ENCODE measurements around the gene CCSER1. TPM values are rescaled to one million over a fixed set of nuclear protein-coding genes. Genes with fewer than 3 reads are reported as not detected.

Gene CCSER1
- total RNA-seq, 2 experiments from 2014 or later, result not detected

DNA sequence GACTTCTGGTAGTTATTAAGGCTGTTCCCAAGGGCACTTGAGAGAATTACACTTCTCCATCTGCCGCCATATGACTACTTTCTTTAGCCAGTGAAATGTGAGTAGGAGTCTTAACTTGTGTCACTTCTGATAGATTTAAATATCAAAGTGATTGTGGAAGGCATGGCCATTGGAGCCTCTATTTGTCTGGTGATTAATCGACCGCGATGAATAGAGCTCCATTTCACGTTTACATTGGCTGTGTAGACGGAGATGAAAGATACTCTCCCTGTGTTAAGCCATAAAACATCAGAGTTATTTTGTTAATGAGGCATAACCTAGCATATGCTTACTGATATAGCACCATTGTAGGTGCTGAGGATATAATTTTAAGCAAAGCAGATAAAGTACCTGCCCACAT lies 852.4 kb downstream of the CCSER1 start:
- ChIA-PET CTCF (no interaction called here), POLR2A (no interaction called here)
- H3K36me3 Mint-ChIP-seq (ENCODE audit: low read depth), result no peaks in the 10 kb centered on the region
- no peak overlapping the region for H3K4me3 Mint-ChIP-seq
- no peak for DNase-seq
- peaks cover 3% of the 10 kb centered on the region for H3K9me3 Mint-ChIP-seq (ENCODE audit: insufficient read depth)
- no peaks in the 10 kb centered on the region for H3K27me3 Mint-ChIP-seq (ENCODE audit: low read depth)
- H3K4me1 Mint-ChIP-seq (ENCODE audit: low read depth), result no peaks in the 10 kb centered on the region
- no peak overlapping the region for H3K27ac Mint-ChIP-seq
- ATAC-seq, result no peak

DNA sequence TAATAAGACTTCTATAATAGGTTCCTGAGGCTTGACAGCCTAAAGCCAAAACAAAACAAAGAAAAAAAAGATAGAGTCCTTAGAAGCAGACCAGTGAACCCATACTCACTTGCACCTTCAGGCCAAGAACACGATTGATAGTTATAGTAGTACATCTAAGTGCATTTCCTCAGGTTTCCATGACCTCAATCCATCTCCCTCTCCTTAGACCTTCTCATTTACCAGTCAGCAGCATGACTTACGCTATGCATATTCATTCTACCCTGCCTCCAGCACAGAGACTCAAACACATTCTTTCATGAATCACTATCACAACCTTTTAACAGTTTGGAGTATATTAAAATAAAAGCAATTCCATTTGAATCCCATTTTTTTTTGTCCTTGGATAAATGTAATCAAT lies 855.6 kb downstream of the CCSER1 start:
- CTCF ChIA-PET, result no interaction called here
- Mint-ChIP-seq H3K4me1 (ENCODE audit: low read depth) (no peaks in the 10 kb centered on the region), H3K27ac (no peak overlapping the region), H3K9me3 (ENCODE audit: insufficient read depth) (peaks cover 3% of the 10 kb centered on the region), H3K27me3 (ENCODE audit: low read depth) (no peaks in the 10 kb centered on the region), H3K36me3 (ENCODE audit: low read depth) (no peaks in the 10 kb centered on the region), H3K4me3 (no peak overlapping the region)
- POLR2A ChIA-PET, result no interaction called here
- ATAC-seq (no peak), DNase-seq (no peak)

DNA sequence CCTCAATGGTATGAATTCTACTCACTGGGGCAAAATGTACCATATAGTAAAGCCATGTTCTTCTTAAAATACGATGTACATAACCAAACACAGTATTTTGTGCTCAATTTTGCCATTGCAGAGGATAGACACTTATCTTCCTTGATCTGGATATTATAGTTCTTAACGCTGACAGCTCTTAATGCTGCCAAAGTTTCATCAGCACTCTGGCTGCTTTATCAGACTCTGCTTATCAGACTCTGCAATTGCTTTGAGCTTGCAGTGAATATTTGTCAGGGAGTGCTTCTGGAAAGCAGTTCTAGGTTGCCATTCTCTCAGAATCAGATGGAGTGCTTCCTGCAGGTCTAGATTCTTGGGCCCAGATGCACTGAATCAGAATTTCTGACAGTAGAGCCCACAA lies 863.1 kb downstream of the CCSER1 start:
- H3K27ac Mint-ChIP-seq, result no peak overlapping the region
- peaks cover 5% of the 10 kb centered on the region for H3K9me3 Mint-ChIP-seq (ENCODE audit: insufficient read depth)
- ChIA-PET CTCF (no interaction called here), POLR2A (no interaction called here)
- H3K4me3 Mint-ChIP-seq, result no peak overlapping the region
- H3K36me3 Mint-ChIP-seq (ENCODE audit: low read depth), result no peaks in the 10 kb centered on the region
- DNase-seq (no peak), ATAC-seq (no peak)
- H3K27me3 Mint-ChIP-seq (ENCODE audit: low read depth), result no peaks in the 10 kb centered on the region
- H3K4me1 Mint-ChIP-seq (ENCODE audit: low read depth), result no peaks in the 10 kb centered on the region

DNA sequence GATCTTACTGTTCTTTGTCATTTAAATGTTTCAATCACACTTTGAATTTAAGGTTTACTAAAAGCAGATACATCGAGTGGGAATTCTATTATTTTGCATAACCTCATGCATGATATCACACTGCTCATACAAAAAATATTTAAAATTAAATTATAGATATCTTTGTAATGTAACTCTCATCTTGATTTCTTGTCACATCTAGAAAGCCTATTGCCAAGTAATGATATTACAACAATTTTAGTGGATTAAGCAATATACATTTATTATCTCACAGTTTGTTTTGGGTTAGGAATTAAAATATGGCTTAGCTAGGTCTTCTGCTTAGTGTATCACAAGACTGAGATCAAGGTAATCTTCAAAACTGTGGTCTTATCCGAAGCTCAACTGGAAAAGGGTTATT lies 865.0 kb downstream of the CCSER1 start:
- ChIA-PET POLR2A (no interaction called here), CTCF (no interaction called here)
- Mint-ChIP-seq H3K27ac (no peak overlapping the region), H3K27me3 (ENCODE audit: low read depth) (no peaks in the 10 kb centered on the region), H3K4me3 (no peak overlapping the region), H3K4me1 (ENCODE audit: low read depth) (no peaks in the 10 kb centered on the region), H3K9me3 (ENCODE audit: insufficient read depth) (peaks cover 5% of the 10 kb centered on the region), H3K36me3 (ENCODE audit: low read depth) (no peaks in the 10 kb centered on the region)
- ATAC-seq (no peak), DNase-seq (no peak)

DNA sequence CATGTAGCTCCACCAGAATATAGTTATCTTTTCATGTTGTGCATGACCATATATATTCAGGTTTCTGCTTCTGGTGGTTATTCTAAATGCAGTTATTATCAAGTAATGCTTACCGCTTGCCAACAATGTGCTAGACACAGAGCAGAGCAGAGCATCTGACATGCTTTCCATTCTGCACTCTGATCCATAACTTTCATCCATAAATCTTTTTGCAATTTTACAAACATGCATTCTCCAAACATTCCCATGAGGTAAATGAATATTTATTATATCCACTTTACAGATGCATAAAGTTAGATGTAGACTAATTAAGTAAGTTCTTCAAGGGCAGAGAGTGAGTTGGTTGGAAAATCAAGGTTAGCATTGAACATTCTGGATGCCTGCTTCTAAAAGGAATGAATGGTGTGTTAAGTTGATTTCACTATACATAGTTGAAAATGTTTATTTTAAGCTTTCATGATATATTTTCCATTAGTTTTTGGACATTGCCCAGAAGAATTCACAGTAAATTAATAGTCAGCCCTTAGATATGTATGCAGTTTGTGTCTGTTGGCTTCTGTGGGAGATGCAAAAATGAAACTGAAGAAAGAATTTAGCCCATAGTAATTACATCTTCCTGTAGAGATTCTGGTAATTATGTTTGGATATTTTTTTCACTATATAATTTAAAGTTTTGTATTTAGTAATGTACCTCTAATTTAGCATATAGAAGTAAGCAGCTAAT lies 867.8 kb downstream of the CCSER1 start:
- Mint-ChIP-seq H3K4me3 (no peak overlapping the region), H3K27ac (no peak overlapping the region), H3K36me3 (ENCODE audit: low read depth) (no peaks in the 10 kb centered on the region), H3K27me3 (ENCODE audit: low read depth) (no peaks in the 10 kb centered on the region), H3K4me1 (ENCODE audit: low read depth) (no peaks in the 10 kb centered on the region), H3K9me3 (ENCODE audit: insufficient read depth) (no peaks in the 10 kb centered on the region)
- ATAC-seq, result no peak
- CTCF ChIA-PET, result no interaction called here
- POLR2A ChIA-PET, result no interaction called here
- no peak for DNase-seq

DNA sequence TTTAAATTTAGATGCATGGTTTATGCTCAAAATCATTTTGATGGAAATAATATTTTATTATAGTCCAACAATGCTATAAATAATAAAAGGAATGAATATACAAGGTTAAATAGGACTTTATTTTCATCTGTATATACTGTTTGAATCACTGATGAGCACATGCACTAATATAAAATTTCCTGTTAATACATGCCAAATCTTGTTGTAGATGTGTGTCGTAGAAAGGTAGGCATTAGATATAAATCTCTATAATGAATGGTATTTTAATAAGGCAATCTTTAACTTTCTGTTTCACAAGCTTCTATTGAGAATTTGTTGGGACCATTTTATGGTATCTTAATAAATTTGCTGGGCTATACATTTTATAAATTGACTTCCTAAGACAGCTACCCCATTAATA lies 868.8 kb downstream of the CCSER1 start:
- ChIA-PET POLR2A (no interaction called here), CTCF (no interaction called here)
- H3K27ac Mint-ChIP-seq, result no peak overlapping the region
- no peak for ATAC-seq
- no peaks in the 10 kb centered on the region for H3K36me3 Mint-ChIP-seq (ENCODE audit: low read depth)
- H3K4me3 Mint-ChIP-seq, result no peak overlapping the region
- no peak for DNase-seq
- no peaks in the 10 kb centered on the region for H3K27me3 Mint-ChIP-seq (ENCODE audit: low read depth)
- no peaks in the 10 kb centered on the region for H3K9me3 Mint-ChIP-seq (ENCODE audit: insufficient read depth)
- H3K4me1 Mint-ChIP-seq (ENCODE audit: low read depth), result no peaks in the 10 kb centered on the region

DNA sequence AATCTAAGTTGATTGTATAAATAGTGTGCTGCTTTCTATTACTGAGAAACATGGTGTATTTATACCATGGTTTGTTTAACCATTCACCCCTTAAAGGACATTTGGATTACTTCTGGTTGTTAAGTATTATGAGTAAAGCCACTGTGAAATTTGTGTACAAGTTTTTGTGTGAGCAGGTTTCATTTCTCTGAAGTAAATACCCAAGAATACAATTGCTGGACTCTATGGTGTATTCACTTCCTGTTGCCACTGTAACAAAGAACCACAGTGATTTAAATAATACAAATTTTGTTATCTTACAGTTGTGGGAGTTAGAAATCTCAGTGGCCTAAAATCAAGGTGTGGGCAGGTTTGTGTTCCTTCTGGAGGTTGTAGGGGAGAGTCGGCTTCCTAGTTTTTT lies 869.6 kb downstream of the CCSER1 start:
- no peak overlapping the region for H3K27ac Mint-ChIP-seq
- H3K4me3 Mint-ChIP-seq, result no peak overlapping the region
- H3K4me1 Mint-ChIP-seq (ENCODE audit: low read depth), result no peaks in the 10 kb centered on the region
- CTCF ChIA-PET, result no interaction called here
- no peak for ATAC-seq
- peaks cover 4% of the 10 kb centered on the region for H3K9me3 Mint-ChIP-seq (ENCODE audit: insufficient read depth)
- no peak for DNase-seq
- POLR2A ChIA-PET, result no interaction called here
- H3K27me3 Mint-ChIP-seq (ENCODE audit: low read depth), result no peaks in the 10 kb centered on the region
- no peaks in the 10 kb centered on the region for H3K36me3 Mint-ChIP-seq (ENCODE audit: low read depth)

DNA sequence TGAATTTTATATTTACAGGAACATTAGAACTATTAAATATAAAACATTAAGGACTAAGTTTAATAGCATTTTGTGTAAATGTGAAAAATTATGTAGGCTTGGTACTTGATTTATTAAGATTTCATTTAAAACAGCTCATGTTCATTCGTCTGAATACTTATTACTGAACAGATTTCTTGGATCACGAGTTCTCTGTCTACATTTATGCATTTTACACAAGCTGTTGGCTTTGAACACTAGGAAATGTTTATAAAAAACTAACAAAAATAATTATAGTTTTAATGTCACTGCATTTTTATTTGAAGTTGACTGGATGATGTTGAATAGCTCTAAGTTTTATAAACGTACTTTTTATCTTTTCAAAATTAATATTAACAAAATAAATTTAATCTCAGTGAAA lies 888.7 kb downstream of the CCSER1 start:
- no peaks in the 10 kb centered on the region for H3K9me3 Mint-ChIP-seq (ENCODE audit: insufficient read depth)
- POLR2A ChIA-PET, result no interaction called here
- no peak for ATAC-seq

DNA sequence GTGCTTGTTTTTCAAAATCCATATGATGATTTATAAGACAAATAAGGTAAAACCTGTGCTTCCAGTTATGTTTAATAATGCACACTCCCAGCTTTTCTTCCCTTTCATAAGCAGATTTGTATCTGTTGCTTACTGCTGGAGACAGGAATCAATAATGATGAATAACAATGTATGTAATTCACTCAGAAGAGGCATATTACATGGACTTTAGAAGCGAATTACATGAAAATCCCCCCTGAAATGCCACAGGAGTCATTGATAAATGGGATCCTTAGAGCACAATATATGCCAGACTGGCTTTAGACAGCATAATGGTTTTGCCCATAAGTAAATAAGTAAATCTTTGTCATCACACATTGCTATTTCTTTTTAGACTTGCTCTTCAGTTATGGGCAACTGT lies 892.3 kb downstream of the CCSER1 start:
- no peak overlapping the region for H3K4me3 Mint-ChIP-seq
- H3K4me1 Mint-ChIP-seq (ENCODE audit: low read depth), result no peaks in the 10 kb centered on the region
- no peak overlapping the region for H3K27ac Mint-ChIP-seq
- no peaks in the 10 kb centered on the region for H3K9me3 Mint-ChIP-seq (ENCODE audit: insufficient read depth)
- no peaks in the 10 kb centered on the region for H3K27me3 Mint-ChIP-seq (ENCODE audit: low read depth)
- ATAC-seq, result no peak
- CTCF ChIA-PET, result no interaction called here
- DNase-seq, result no peak
- POLR2A ChIA-PET, result no interaction called here
- H3K36me3 Mint-ChIP-seq (ENCODE audit: low read depth), result no peaks in the 10 kb centered on the region

More for the DNA sequence above, 888.7 kb downstream of the CCSER1 start:
- Mint-ChIP-seq H3K27me3 (ENCODE audit: low read depth) (no peaks in the 10 kb centered on the region), H3K27ac (no peak overlapping the region), H3K36me3 (ENCODE audit: low read depth) (no peaks in the 10 kb centered on the region), H3K4me3 (no peak overlapping the region), H3K4me1 (ENCODE audit: low read depth) (no peaks in the 10 kb centered on the region)
- no peak for DNase-seq
- CTCF ChIA-PET, result no interaction called here

DNA sequence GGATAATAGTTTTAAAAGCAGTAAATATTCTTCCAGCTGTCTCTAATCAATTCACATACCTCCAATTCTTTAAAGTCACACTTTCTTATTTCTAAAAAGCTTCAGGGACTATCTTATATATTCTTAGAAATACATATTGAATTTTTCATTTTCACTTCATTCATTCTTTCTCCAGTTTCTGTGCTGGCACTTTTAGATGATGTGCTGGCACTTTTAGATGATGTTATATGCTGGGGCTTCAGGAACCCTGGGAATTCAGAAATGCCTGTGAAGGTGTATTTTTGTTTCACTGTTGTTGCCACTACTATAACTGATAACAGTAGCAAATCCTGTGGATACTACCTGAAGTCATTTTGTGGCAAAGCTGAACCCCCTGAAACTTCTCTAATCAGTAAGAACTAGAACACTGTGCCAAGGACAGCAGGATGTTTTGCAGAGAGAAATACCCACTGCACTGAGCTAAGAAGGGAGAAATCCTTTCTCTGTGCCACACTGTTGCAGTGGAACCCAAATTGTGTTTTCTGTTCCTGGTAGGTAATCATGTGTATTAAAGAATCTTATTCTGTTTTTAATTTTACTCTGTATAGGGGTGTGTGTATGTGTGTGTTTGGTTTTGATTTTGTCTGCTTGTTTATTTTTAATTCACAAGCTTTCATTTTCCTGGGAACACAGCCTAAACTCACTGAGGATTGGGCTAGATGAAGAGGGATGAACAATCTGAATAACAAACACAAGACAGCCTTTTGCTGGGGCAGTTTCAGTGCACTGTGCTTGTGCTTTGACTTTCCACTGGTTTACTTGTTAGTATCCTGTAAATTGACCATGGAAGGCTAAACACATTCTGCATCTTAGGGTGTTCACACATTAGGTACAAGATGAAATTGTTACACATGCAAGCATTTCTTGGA lies 898.3 kb downstream of the CCSER1 start:
- CTCF ChIA-PET, result no interaction called here

DNA sequence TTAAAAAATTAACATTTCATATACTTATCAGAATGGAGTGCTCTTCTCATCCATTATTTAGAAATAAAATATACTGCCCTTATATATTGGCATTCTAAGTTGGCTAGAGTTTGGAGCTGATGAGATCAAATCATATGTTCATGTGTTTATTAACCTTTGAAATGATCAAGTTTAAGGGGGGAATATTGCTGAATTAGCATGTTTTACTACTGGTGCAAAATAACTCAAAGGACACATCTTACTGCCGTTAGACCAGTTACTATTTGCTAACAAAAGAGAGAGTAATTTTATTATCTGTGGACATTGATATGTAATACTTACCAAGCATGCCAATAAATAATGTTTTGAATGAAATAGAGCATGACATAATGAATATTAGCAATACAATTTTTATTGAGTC lies 901.0 kb downstream of the CCSER1 start:
- H3K4me1 Mint-ChIP-seq (ENCODE audit: low read depth), result no peaks in the 10 kb centered on the region
- CTCF ChIA-PET, result no interaction called here
- no peak overlapping the region for H3K27ac Mint-ChIP-seq
- no peaks in the 10 kb centered on the region for H3K36me3 Mint-ChIP-seq (ENCODE audit: low read depth)
- no peaks in the 10 kb centered on the region for H3K9me3 Mint-ChIP-seq (ENCODE audit: insufficient read depth)
- POLR2A ChIA-PET, result no interaction called here
- H3K27me3 Mint-ChIP-seq (ENCODE audit: low read depth), result no peaks in the 10 kb centered on the region
- DNase-seq, result no peak
- ATAC-seq, result no peak
- H3K4me3 Mint-ChIP-seq, result no peak overlapping the region

More for the DNA sequence above, 898.3 kb downstream of the CCSER1 start:
- DNase-seq (no peak), ATAC-seq (no peak)
- H3K4me1 Mint-ChIP-seq (ENCODE audit: low read depth), result no peaks in the 10 kb centered on the region
- H3K4me3 Mint-ChIP-seq, result no peak overlapping the region
- H3K9me3 Mint-ChIP-seq (ENCODE audit: insufficient read depth), result no peaks in the 10 kb centered on the region
- no peaks in the 10 kb centered on the region for H3K36me3 Mint-ChIP-seq (ENCODE audit: low read depth)
- H3K27ac Mint-ChIP-seq, result no peak overlapping the region
- H3K27me3 Mint-ChIP-seq (ENCODE audit: low read depth), result no peaks in the 10 kb centered on the region
- POLR2A ChIA-PET, result no interaction called here

DNA sequence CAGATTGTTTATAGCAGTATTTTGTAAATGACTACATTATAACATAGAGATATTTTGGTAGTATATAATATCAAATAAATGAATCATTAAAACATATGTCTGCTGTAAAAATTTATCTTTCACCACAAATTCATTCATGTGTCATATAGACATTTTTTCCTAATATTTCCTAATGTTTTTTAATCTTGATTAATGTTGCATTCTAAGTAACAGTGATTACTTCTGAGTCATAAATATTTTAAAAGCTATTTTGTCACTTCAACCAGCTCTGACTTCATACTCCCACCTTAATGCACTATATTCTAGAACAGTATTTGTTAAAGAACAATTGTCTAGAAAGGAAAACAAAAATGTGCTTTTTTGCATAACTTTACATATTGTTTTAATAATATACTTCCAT lies 904.6 kb downstream of the CCSER1 start:
- ATAC-seq, result no peak
- no peaks in the 10 kb centered on the region for H3K27me3 Mint-ChIP-seq (ENCODE audit: low read depth)
- no peak overlapping the region for H3K4me3 Mint-ChIP-seq
- CTCF ChIA-PET, result no interaction called here
- H3K27ac Mint-ChIP-seq, result no peak overlapping the region
- POLR2A ChIA-PET, result no interaction called here
- no peaks in the 10 kb centered on the region for H3K4me1 Mint-ChIP-seq (ENCODE audit: low read depth)
- H3K36me3 Mint-ChIP-seq (ENCODE audit: low read depth), result no peaks in the 10 kb centered on the region
- no peaks in the 10 kb centered on the region for H3K9me3 Mint-ChIP-seq (ENCODE audit: insufficient read depth)
- DNase-seq, result no peak

All from activated CD8-positive, alpha-beta T cell treated with anti-CD3 and anti-CD28 coated beads, Interleukin-2, amount 10 ng/mL, durations not matched to agents 7 days and 5 days (primary cell).